Measurements from ENCODE around the gene WDR83.

WDR83 gene

DNA sequence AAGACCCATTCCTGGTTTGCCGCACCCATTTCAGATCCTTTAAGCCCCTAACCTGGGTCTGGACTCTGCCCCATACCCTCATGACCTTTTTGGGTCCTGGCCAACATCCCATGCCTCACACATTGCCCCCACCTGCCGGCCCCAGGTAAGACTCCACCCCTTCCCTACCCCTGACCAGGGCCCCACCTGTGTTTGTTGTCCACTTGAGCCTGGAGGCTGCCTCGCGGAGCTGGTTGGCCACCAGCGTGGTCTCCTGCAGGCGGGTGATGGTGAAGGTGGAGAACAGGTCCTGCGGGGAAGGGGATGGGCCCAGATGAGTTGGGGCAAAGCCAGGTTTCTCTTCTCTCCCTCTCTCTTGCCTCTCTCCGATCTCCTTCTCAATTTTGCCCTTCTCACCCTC is 19.6 kb upstream of the WDR83 start:
- no peak for TF ChIP-seq GATA2 (IDR thresholded peaks at IDR 0.05; ENCODE audit: low read depth, low read length)
- TF ChIP-seq GATA3 (IDR thresholded peaks at IDR 0.05; ENCODE audit: low read depth, low read length): no peak

DNA sequence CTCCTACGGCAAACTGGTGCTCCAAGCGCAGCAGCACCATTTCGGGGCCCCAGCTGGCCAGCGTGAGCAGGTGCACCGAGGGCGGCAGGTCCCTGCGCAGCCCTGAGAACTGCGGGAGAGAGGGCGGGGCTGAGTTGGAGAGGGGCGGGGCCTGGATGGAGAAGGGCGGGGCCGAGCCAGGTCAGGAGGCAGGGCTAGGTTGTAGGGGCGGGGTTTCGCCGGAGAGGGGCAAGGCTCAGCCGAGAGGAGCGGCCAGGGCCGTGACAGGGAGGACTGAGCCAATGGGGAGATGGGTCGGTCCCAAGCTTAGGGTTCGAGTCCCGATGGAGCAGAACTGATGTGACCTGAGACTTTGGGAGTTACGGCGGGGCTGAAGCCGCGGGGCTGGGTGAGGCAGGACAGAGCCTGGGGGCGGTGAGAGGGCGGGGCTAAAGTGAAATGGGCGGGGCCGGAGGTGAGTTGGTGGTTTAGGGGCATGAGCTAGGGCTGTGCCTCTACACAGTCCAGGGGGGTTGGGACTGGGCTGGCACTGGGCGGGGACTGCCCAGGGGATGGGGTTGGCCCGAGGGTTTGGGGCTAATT is 19.0 kb upstream of the WDR83 start:
- TF ChIP-seq GATA2 (IDR thresholded peaks at IDR 0.05; ENCODE audit: low read depth, low read length) (no peak), GATA3 (IDR thresholded peaks at IDR 0.05; ENCODE audit: low read depth, low read length) (no peak)

DNA sequence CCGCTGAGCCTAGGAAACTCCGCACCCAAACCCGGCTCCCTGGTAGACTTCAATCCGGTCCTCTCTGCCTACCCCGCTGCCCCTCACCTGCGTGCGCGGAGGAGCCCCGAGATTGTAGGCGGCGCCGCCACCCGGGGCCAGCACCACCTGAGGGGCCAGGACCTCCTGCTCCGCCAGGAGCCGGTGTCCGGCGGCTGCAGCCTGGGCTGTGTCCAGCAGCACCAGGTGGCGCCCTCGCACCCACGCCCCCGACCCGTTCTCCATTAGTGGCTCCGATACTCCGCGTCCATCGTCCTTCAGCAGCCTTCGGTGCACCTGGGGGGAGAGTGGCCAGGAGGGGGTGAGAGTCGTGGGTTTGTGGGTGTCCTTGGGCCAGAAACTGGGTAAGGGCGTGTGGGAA is 18.5 kb upstream of the WDR83 start:
- no peak for TF ChIP-seq GATA2 (IDR thresholded peaks at IDR 0.05; ENCODE audit: low read depth, low read length)
- TF ChIP-seq GATA3 (IDR thresholded peaks at IDR 0.05; ENCODE audit: low read depth, low read length): no peak

DNA sequence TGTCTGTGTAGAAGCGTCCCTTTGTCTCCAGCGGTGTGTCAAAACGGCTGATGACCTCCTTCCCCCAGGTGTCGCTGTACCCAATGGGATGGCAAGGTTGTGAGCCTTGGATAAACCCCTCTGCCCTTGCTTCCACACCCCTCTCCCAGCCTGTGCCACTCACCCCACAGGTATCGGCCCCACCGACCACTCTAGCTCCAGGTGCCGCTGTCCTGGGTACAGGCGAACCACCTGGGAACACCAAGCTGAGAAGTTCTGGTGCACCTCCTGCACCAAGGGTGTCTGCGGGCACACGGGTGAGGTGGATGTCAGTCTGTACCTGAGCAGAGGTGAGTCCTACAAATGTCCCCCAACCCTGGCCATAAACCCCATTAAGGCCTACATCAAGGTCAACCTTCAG is 16.7 kb upstream of the WDR83 start:
- TF ChIP-seq GATA2 (IDR thresholded peaks at IDR 0.05; ENCODE audit: low read depth, low read length): no peak
- no peak for TF ChIP-seq GATA3 (IDR thresholded peaks at IDR 0.05; ENCODE audit: low read depth, low read length)

DNA sequence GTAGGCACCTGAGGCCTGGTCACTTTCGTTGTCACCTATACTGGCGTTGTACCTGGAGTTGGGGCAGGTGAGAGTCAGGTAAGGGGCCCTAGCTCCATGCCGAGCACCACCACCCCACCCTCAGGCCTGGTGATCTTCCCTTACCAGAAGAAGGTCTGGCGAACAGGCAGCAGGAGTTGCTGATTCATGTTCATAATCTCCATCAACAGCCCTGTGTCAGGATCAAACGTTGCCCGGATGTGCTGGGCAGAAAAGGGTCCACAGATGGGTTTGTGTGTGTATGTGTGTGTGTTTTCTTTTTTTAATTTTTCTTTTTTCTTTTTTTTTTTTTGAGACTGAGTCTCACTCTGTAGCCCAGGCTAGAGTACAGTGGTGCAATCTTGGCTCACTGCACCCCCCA is 14.4 kb upstream of the WDR83 start:
- TF ChIP-seq GATA2 (IDR thresholded peaks at IDR 0.05; ENCODE audit: low read depth, low read length): no peak
- TF ChIP-seq GATA3 (IDR thresholded peaks at IDR 0.05; ENCODE audit: low read depth, low read length): no peak

DNA sequence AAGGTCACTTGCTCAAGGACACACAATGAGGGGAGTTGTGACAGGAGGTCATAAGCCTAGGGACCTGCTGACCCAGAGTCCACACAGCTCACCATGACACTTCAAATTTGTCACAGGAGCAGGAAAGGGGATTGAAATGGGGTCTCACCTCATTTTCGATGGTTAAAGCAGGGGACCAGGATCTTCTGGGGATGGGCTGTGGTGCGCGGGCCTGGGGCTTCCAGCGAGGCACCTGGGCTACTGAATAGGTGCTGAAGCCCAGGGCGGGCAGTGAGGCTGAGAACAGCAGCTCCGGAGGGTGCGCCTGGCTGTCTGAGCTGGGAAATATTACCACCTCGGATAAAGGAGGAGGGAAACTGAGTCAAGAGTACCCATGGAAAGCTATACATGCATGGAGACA is 11.1 kb upstream of the WDR83 start:
- TF ChIP-seq GATA3 (IDR thresholded peaks at IDR 0.05; ENCODE audit: low read depth, low read length) (no peak), GATA2 (IDR thresholded peaks at IDR 0.05; ENCODE audit: low read depth, low read length) (no peak)

DNA sequence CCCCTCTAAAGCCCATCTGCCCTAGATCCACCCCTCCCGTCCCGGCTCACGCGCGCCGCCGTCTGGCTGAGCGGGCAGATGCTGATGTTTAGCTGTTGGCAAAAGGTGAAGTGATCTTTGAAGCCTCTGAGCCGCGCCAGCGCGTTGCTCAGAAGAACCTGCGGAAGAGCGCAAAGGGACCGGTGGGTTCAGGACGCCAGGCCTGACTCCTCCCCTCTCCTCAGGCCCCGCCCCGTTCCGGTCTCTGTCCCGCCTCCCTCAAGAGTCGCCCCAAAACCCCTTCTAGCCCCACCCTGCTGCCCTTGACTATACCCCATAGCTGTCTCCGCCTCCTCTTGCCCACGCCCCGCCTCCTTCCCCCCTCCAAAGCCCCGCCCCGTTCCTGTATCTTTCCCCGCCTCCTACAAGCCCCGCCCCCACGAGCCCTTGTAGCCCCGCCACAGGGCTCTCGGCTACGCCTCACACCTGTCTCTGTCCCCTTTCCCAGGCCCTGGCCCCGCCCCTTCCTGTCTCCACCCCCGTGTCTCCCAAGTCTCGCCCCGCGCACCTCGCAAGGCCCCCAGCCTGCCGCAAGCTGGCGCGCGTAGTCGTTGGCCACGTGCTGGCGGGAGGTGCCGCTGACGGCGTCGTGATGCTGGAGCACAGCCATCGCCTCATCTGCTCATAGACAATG is 9.6 kb upstream of the WDR83 start:
- no peak for TF ChIP-seq GATA3 (IDR thresholded peaks at IDR 0.05; ENCODE audit: low read depth, low read length)
- TF ChIP-seq GATA2 (IDR thresholded peaks at IDR 0.05; ENCODE audit: low read depth, low read length): no peak

DNA sequence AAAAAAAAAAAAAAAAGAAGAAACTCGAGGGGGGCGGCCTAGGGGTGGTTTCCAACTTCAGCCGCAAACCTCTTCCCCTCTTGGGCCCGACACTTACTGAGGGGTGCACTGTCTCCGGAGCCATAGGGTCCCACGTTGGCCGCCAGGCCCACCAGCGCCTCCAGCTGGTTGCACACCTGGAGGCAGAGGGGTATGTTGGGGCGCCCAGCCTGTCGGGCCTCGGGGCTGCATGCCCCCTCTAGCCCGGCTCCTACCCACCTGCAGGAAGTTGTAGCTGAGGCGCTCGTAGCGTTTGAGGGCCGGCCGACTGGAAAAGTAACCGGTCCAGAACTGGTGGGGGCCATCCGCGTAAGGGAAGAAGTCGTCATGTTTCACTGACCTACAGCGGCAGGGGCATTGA is 8.6 kb upstream of the WDR83 start:
- no peak for TF ChIP-seq GATA2 (IDR thresholded peaks at IDR 0.05; ENCODE audit: low read depth, low read length)
- no peak for TF ChIP-seq GATA3 (IDR thresholded peaks at IDR 0.05; ENCODE audit: low read depth, low read length)

DNA sequence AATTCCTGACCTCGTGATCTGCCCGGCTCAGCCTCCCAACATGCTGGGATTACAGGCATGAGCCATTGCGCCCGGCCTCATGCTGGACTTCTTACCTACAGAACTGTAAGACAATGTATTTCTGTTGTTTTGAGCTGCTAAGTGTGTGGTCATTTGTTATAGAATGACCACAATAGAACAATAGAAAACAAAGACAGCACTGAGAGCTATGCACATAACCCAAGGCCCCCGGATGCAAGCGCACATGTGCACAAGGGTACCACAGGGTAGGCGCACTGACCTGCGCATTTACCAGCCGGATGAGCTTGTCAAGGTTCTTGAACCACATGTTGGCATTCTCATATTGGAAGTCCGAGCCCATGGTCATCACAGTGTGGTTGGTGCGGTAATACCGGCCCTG is 5.6 kb upstream of the WDR83 start:
- TF ChIP-seq GATA3 (IDR thresholded peaks at IDR 0.05; ENCODE audit: low read depth, low read length): no peak
- TF ChIP-seq GATA2 (IDR thresholded peaks at IDR 0.05; ENCODE audit: low read depth, low read length): no peak

DNA sequence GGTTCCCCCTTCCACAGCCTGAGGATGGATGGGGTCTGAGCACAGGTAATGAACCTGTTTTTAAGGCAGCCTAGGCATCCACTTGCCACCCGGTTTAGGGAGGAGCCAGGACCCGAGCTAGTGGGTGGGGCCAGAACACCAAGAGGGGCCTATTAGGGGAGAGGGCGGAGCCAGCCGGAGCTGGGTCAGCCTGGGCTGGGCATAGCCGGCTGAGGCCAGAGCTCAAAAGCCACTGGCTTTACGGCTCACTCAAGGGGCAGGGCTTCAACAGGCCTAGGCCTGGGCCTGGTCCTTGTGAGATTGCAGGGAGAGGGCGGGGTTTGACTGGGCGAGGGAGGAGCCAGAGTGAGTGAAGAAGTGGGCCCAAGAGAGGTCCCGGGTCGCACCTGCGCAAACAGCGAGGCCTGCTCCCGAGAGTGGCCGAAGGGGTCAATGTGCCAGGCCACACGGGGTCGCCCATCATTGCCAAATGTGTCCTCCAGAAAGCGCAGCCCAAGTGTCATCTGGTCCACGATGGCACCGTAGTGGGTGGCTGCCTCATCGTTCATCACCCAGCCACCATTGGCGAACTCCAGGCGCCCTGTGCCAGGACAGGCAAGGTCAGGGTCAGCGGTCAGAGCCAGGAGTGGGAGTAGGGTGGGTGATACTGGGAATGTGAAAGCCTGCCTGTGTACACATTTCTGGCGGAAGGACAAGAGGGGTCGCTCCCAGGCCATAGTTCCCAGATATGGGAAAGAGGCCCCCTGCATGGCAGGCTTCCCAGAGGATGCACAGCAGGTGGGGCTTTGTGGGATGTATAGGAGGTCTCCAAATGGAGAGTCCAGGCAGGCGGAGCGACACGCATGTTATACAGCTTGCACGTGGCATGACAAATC is 2.0 kb upstream of the WDR83 start:
- no peak for TF ChIP-seq GATA2 (IDR thresholded peaks at IDR 0.05; ENCODE audit: low read depth, low read length)
- no peak for TF ChIP-seq GATA3 (IDR thresholded peaks at IDR 0.05; ENCODE audit: low read depth, low read length)

DNA sequence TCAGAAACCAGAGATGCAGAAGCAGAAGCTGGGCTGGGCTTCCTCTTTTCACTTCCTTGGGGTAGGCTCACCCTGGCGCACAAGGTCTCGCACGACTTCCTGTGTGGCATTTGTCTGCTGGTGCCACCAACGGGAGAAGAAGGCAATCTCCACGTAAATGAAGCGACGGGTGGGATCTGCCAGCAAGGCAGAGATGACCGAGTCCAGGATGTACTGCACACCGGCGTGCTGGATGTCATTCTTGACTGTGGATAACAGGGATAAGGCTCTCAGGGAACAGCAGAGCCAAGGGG is 1.4 kb upstream of the WDR83 start:
- no peak for TF ChIP-seq GATA3 (IDR thresholded peaks at IDR 0.05; ENCODE audit: low read depth, low read length)
- TF ChIP-seq GATA2 (IDR thresholded peaks at IDR 0.05; ENCODE audit: low read depth, low read length): no peak

DNA sequence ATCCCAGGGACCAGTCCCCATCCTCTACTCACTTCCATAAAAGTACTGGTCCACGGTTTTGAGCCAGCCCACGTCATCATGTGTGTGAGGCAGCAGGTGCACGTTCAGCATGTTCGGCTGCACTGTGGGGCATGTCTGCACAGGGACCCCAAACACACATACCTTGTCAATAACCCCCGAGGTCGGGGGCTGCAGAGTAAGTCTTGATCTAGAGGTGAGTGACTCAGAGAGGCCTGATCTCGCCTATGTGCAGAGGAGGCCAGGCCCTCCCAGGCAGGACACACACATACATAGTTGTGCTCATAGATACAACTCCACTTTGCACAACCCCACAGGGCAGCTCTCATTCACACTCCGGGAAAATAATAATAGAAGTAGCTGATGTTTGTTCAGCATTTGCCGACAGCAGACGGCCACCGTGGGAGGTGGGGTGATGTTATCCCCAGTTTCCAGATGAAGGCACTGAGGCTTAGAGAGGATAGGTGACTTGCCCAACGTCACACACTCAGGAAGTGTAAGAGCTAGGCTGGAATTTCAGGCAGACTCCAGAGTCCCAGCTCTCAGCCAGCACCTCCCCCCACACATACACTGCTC is 839 bp upstream of the WDR83 start:
- TF ChIP-seq GATA2 (IDR thresholded peaks at IDR 0.05; ENCODE audit: low read depth, low read length) (no peak), GATA3 (IDR thresholded peaks at IDR 0.05; ENCODE audit: low read depth, low read length) (no peak)

DNA sequence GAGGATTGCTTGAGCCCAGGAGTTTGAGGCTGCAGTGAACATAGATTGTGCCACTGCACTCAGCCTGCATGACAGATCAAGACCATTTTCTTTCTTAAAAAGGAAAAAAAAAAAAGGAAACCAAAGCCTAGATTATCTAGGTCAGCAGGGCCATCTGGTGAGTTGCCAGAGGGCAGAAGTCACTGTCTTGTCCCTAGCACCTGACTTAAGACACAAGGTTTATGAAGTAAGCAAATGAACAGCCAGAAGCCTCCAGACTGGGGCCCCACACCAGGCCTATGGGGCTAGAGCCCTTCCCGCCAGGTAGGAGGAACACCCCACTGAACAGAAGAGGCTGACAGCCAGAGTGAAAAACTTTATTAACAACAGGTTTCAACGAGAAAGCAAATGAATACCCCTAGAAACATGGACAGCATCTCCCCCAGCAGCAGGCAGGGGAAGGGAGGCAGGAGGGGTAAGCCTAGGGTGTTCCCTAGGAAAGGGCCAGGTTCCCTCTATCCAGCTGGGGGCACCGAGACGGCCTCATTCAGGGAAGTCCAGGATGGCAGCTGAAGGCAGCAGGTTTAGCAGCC is 1.2 kb downstream of the WDR83 start:
- no peak for TF ChIP-seq GATA2 (IDR thresholded peaks at IDR 0.05; ENCODE audit: low read depth, low read length)
- no peak for TF ChIP-seq GATA3 (IDR thresholded peaks at IDR 0.05; ENCODE audit: low read depth, low read length)

DNA sequence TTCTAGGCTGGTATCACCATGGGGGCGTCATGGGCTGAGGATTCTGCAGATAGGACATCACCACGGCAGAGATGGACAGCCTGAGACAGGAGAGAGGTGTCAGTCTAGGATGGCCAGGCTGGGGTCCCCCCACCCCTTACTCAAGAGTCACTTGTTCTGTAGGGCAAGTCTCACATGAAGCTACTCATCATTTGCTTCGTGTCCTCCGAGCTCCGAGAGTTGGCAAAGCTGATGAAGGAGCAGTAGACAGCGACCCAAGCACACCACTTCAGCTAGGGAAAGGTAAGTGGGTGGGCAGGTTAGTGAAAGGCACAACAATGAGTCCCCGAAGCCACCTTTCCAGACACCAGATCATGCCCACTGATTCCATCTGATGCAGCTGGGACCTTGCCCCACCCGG is 1.7 kb downstream of the WDR83 start:
- TF ChIP-seq GATA3 (IDR thresholded peaks at IDR 0.05; ENCODE audit: low read depth, low read length) (no peak), GATA2 (IDR thresholded peaks at IDR 0.05; ENCODE audit: low read depth, low read length) (no peak)

All from SH-SY5Y (cell line).